ENCODE data around the gene TENT5C. TPM values are rescaled to one million over a fixed set of nuclear protein-coding genes. Genes with fewer than 3 reads are reported as not detected.
"Not testable (repeated sequence)": the region's sequence is repeated elsewhere in the genome, so short reads cannot be mapped to it uniquely, and the experiment has no call there.

TENT5C gene
- 0.17 and 2.1 TPM in 2 replicates for total RNA-seq

GRCh38 chr1:117605774-117606648 lies at the start of gene TENT5C:
Gene TENT5C, plus strand, starts transcription at chr1:117606048. Its CDS starts 16,821 bp downstream, at chr1:117622869.
- DNase-seq (ENCODE audit: low read depth), result peak; percentile 88

GRCh38 chr1:117556341-117556740 lies 49.5 kb upstream of the TENT5C start:
- no peak for DNase-seq (ENCODE audit: low read depth)

- DNase-seq (ENCODE audit: low read depth), result no peak
Observed at GRCh38 chr1:117556976-117557375, 48.9 kb upstream of the TENT5C start.

GRCh38 chr1:117558451-117558850 lies 47.4 kb upstream of the TENT5C start:
- DNase-seq (ENCODE audit: low read depth), result not testable (repeated sequence)

DNA sequence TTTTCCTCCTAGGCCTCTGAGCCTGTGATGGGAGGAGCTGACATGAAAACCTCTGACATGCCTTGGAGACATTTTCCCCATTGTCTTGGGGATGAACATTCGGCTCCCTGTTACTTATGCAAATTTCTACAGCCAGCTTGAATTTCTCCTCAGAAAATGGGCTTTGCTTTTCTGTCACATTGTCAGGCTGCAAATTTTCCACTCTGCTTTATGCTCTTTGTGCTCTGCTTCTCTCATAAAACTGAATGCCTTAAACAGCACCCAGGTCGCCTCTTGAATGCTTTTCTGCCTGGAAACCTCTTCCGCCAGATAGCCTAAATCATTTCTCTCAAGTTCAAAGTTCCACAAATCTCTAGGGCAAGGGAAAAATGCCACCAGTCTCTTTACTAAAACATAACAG lies 46.7 kb upstream of the TENT5C start:
- no peak for DNase-seq (ENCODE audit: low read depth)

GRCh38 chr1:117559985-117560384 lies 45.9 kb upstream of the TENT5C start:
- DNase-seq (ENCODE audit: low read depth), result no peak

GRCh38 chr1:117561071-117561470 lies 44.8 kb upstream of the TENT5C start:
- no peak for DNase-seq (ENCODE audit: low read depth)

DNA sequence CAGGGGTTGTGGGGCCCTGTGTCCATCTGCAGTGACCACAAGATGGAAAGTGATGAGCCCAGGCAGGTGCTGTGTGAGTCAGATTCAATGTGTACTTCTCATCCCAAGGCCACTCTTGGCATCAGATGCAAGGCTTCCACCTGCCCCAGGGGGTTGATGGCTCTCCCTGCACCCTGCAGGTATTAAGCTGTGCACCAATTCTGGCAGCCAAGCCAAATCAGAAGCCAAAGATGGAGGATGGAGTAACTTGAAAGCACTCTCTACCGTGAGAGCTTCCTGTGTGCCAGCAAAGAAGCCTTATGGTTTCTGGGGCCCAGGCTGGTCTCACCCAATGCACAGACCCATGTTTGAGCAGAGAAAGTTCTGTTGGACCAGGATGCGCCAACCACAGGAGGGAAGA lies 44.3 kb upstream of the TENT5C start:
- DNase-seq (ENCODE audit: low read depth), result no peak

DNA sequence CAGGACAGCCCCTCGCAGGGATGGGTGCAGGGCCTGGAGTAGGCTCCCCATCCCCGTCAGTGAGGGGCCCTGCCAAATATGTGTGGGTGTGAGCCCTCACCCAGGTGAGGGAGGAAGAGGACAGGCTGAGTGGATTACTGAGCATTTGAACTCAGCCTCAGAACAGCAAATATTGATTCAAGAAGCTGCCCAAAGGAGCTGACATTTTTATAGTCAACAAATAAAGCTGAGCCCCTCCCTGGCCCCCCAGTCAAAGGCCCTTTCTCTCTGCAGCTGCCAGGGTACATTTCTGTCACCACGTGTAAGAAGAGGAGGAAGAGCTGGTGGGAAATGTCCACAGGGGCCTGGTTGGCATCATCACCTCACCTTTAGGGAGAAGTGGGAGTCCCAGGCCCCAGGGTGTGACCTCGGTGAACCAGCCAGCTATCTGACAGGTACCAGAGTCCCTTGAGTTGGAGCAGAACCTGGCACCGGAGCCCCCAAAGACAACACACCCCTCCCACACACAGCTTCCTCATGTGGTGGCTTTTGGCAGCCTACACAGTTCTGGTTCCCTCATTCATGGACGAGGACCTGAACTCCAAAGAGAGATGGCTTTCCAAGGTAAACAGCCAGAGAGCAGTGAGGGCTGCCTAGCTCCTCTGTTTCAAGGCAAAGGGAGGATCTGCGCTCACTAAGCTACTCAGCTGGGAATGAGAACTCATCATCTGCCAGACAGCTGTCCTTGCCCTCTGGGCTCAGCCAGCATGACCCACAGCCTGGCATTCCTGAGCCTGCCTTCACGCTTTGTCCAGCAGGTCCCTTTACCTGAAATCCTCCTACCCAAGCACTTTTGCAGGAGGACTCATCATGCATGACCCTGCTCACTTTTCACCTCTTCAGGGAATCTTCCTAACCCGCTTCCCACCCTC lies 43.0 kb upstream of the TENT5C start:
- DNase-seq (ENCODE audit: low read depth), result no peak

DNA sequence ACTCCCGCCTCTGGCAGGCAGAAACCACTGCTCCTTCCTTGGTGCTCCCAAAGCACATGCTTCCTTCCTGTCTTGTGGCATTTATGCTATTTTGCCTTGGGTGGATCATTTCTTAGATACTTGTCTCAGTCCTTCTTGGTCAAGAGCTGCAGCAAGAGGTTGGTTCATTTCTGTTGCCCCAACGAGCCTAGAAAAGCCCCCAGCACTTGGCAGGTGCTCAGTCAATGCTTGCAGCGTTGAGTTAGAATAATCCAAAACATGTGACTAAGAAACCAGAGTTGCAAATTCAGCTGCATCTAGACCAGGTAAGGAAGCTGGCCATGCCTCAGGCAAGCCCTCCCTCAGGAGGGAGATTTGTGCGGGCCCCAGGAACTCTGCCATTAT lies 42.4 kb upstream of the TENT5C start:
- no peak for DNase-seq (ENCODE audit: low read depth)

DNA sequence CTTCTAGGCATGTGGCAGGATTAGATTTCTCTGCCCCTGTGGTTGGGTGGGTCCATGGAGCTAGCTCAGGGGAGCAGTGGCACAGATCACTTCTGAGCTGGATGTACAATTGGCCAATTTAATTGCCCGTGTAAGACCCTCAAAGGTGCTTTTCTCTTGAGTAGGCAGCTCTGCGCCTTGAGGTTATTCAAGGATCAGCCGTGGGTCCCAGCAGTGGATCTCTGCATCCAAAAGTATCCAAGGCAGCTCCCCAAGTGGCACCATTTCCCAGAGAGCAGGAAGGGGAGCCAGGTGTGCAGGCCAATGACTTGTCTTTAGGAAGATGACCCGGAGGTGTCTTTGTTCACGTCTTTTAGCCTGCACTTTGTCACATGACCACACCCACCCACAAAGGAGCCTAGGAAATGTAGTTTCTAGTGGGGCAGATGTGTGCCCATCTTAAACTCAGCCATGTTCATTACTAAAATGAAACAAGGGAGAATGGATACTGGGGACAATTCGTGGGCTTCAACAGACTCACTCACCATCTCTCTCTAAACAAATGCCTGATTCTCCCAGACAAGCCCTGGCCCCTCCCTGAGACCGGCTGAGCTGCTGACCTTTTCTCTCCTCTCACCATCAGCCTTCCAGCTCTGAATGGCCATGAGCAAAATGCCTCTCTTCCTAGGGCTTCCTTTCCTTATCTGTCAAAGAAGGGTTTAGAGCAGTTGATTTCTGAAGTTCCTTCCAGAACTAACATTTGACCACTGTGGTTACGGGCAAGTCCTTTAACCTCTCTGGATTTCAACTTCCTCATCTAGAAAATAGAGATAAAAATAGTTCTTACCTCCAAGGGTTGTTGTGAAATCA lies 41.4 kb upstream of the TENT5C start:
- no peak for DNase-seq (ENCODE audit: low read depth)

DNA sequence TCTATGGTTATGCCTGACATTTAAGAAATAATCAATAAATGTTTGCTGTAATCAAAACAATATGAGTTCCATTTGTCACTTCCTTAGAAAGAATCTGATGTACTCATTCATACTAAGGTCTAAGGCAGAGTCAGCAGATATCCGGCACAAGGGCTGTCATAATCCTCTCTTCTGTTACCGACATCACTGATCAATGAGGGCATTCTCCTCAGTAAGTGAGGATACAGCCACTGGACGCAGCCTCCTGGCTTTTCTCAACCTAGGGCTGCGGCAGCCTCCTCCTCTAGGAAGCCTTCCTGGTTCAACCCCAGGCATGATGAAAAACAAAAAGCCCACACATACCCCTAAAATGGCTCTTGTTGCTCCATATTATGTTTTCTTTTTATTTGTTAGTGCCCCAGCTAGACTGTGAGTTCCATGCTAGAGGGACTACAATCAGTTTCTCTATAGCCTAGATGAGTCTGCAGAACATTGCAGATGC lies 40.7 kb upstream of the TENT5C start:
- no peak for DNase-seq (ENCODE audit: low read depth)

- no peak for DNase-seq (ENCODE audit: low read depth)
Observed at GRCh38 chr1:117565745-117566455, 39.9 kb upstream of the TENT5C start.

GRCh38 chr1:117566556-117566955 lies 39.3 kb upstream of the TENT5C start:
- no peak for DNase-seq (ENCODE audit: low read depth)

DNA sequence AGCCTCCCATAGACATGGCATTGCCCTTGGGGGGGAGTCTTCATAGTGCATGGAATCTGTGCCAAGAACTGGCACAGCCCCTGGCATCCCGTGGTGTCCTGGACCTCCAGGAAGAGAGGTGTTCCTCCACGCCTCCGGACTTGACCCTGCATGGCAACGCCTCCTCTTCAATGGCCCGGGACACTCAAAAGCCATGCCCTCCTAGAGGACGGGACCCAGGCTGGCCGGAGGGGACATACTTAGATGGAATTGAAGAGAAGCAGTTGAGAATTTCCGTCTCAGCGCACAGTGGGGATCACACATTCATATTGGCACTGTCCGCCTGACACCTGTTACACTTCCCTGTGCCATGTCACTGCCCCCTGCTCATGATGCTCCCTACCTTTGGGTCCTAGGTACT lies 38.4 kb upstream of the TENT5C start:
- DNase-seq (ENCODE audit: low read depth), result no peak

GRCh38 chr1:117567976-117568375 lies 37.9 kb upstream of the TENT5C start:
- DNase-seq (ENCODE audit: low read depth), result no peak

DNA sequence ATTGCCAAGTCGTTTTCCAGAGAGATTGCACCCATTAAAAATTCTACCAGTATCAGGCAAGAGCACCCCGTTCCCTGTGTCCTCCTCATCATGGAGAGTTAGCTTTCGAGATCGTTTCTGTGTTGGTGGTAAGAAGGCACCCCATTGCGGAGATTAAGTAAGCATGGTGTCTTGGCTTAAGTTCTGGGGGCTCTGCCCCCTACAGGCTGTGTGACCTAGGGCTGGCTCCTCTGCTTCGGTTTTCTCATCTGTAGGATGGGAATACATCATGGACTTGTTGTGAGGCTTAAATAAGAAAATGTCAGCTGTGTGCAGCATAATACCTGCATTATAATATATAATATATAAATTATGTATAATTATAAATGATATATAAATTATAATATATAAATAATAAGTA lies 36.8 kb upstream of the TENT5C start:
- DNase-seq (ENCODE audit: low read depth), result no peak

- DNase-seq (ENCODE audit: low read depth), result no peak
Observed at GRCh38 chr1:117569856-117570255, 36.0 kb upstream of the TENT5C start.

GRCh38 chr1:117570988-117571409 lies 34.8 kb upstream of the TENT5C start:
- peak; percentile 47 for DNase-seq (ENCODE audit: low read depth)

DNA sequence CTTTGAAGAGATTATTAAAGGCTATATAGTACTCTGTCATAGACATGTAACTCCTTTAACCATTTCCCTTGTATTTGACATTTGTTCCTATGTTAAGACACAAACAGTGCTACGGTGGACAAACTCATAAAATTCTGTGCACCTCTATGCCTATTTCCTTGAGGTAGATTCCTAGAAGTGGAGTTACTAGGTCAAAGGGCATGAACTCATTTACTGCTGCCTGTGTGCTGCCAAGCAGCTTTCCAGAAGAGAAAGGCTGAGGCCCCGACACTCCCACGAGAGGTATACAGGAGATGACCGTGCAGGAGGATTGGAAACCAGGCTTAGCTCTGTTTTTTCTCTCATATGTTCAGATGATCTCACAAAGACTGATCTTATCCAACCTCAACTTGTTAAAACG lies 34.4 kb upstream of the TENT5C start:
- no peak for DNase-seq (ENCODE audit: low read depth)

- no peak for DNase-seq (ENCODE audit: low read depth)
Observed at GRCh38 chr1:117572546-117572945, 33.3 kb upstream of the TENT5C start.

Data from renal cortical epithelial cell (primary cell).